ENCODE data around the gene ACP6. TPM values are rescaled to one million over a fixed set of nuclear protein-coding genes. Genes with fewer than 3 reads are reported as not detected.

ACP6 gene
- polyA plus RNA-seq, 4 donors = 23.0 to 41.9 (median 29.8) TPM

Other genes with a start within 250 kb of the ACP6 start
- gene BCL9, start 129.0 kb downstream of the ACP6 start, polyA plus RNA-seq (ENCODE audit: insufficient read length in 4 of 4) = 10 to 100 TPM; 54.6 to 63.9 (median 62.7) TPM
- gene GJA5, start 90.1 kb upstream of the ACP6 start, polyA plus RNA-seq (ENCODE audit: insufficient read length in 4 of 4) = 10 to 100 TPM; 28.7 to 29.3 (median 29.0) TPM
- under 1 TPM; 0.31 to 0.67 (median 0.51) TPM for gene GJA8, start 232.3 kb upstream of the ACP6 start, polyA plus RNA-seq (ENCODE audit: insufficient read length in 4 of 4)